ENCODE data around the gene FAM20A.
A peak's percentile ranks its signal among the peaks of the same experiment; 100 is the strongest.

The FAM20A gene

GRCh38 chr17:68535922-68536321 lies 65.2 kb downstream of the FAM20A start:
- Histone ChIP-seq H3K79me1 (ENCODE audit: low read length) (peaks cover 2% of the 10 kb centered on the region), H3K23ac (ENCODE audit: low read length) (no peak overlapping the region), H4K5ac (ENCODE audit: low read length) (no peak overlapping the region), H3K79me2 (ENCODE audit: control insufficient read depth, insufficient read depth, low read length) (no peaks in the 10 kb centered on the region), H2BK120ac (ENCODE audit: low read depth, low read length) (no peak overlapping the region), H3K4ac (ENCODE audit: low read depth, low read length) (no peak overlapping the region), H3K9ac (ENCODE audit: low read length) (no peak overlapping the region), H3K18ac (ENCODE audit: low read length) (no peak overlapping the region), H3K4me2 (ENCODE audit: low read length) (no peak overlapping the region), H3K56ac (ENCODE audit: low read length) (no peak overlapping the region), H3K4me3 (ENCODE audit: low read length) (no peak overlapping the region), H4K8ac (ENCODE audit: low read depth, low read length) (no peak overlapping the region), H2BK5ac (ENCODE audit: low read length) (no peak overlapping the region), H2BK15ac (replicated peaks; ENCODE audit: low read depth) (no peak overlapping the region), H3K27ac (ENCODE audit: low read depth, low read length) (no peak overlapping the region), H3K4me1 (ENCODE audit: control insufficient read depth, low read depth, low read length) (no peaks in the 10 kb centered on the region), H3K27me3 (ENCODE audit: insufficient read depth, low read length, poor library complexity) (no peaks in the 10 kb centered on the region), H3K36me3 (ENCODE audit: control insufficient read depth, insufficient read depth, low read length) (peaks cover 10% of the 10 kb centered on the region), H2AK5ac (ENCODE audit: low read length) (no peak overlapping the region)
- WGBS (ENCODE audit: extremely low coverage, insufficient coverage, low lambda C conversion rate) = no CpG with 5 or more reads among the region's 3 CpGs
- DNase-seq = no peak

GRCh38 chr17:68534695-68535088 lies 66.5 kb downstream of the FAM20A start:
- H2BK5ac ChIP-seq (ENCODE audit: low read length) = no peak overlapping the region
- H2BK120ac ChIP-seq (ENCODE audit: low read depth, low read length) = no peak overlapping the region
- no CpG with 5 or more reads among the region's 6 CpGs for WGBS (ENCODE audit: extremely low coverage, insufficient coverage, low lambda C conversion rate)
- no peak overlapping the region for H3K9ac ChIP-seq (ENCODE audit: low read length)
- H3K56ac ChIP-seq (ENCODE audit: low read length) = no peak overlapping the region
- H2AK5ac ChIP-seq (ENCODE audit: low read length) = no peak overlapping the region
- H3K36me3 ChIP-seq (ENCODE audit: control insufficient read depth, insufficient read depth, low read length) = peaks cover 12% of the 10 kb centered on the region
- DNase-seq = no peak
- H3K27me3 ChIP-seq (ENCODE audit: insufficient read depth, low read length, poor library complexity) = no peaks in the 10 kb centered on the region
- no peak overlapping the region for H3K27ac ChIP-seq (ENCODE audit: low read depth, low read length)
- no peak overlapping the region for H3K23ac ChIP-seq (ENCODE audit: low read length)
- H3K4me2 ChIP-seq (ENCODE audit: low read length) = no peak overlapping the region
- H3K18ac ChIP-seq (ENCODE audit: low read length) = no peak overlapping the region
- no peaks in the 10 kb centered on the region for H3K4me1 ChIP-seq (ENCODE audit: control insufficient read depth, low read depth, low read length)
- H2BK15ac ChIP-seq (replicated peaks; ENCODE audit: low read depth) = no peak overlapping the region
- no peak overlapping the region for H4K5ac ChIP-seq (ENCODE audit: low read length)
- H4K8ac ChIP-seq (ENCODE audit: low read depth, low read length) = no peak overlapping the region
- H3K79me2 ChIP-seq (ENCODE audit: control insufficient read depth, insufficient read depth, low read length) = no peaks in the 10 kb centered on the region
- no peak overlapping the region for H3K4ac ChIP-seq (ENCODE audit: low read depth, low read length)
- no peak overlapping the region for H3K4me3 ChIP-seq (ENCODE audit: low read length)
- H3K79me1 ChIP-seq (ENCODE audit: low read length) = peaks cover 4% of the 10 kb centered on the region

GRCh38 chr17:68533887-68534694 lies 67.1 kb downstream of the FAM20A start:
- Histone ChIP-seq H3K36me3 (ENCODE audit: control insufficient read depth, insufficient read depth, low read length) (peaks cover 13% of the 10 kb centered on the region), H4K5ac (ENCODE audit: low read length) (no peak overlapping the region), H3K4me2 (ENCODE audit: low read length) (no peak overlapping the region), H4K8ac (ENCODE audit: low read depth, low read length) (no peak overlapping the region), H2BK120ac (ENCODE audit: low read depth, low read length) (no peak overlapping the region), H3K79me1 (ENCODE audit: low read length) (peaks cover 4% of the 10 kb centered on the region), H3K56ac (ENCODE audit: low read length) (no peak overlapping the region), H3K9ac (ENCODE audit: low read length) (no peak overlapping the region), H3K4ac (ENCODE audit: low read depth, low read length) (no peak overlapping the region), H3K79me2 (ENCODE audit: control insufficient read depth, insufficient read depth, low read length) (no peaks in the 10 kb centered on the region), H2BK15ac (replicated peaks; ENCODE audit: low read depth) (no peak overlapping the region), H3K18ac (ENCODE audit: low read length) (no peak overlapping the region), H2AK5ac (ENCODE audit: low read length) (no peak overlapping the region), H3K27ac (ENCODE audit: low read depth, low read length) (no peak overlapping the region), H3K4me3 (ENCODE audit: low read length) (no peak overlapping the region), H2BK5ac (ENCODE audit: low read length) (no peak overlapping the region), H3K4me1 (ENCODE audit: control insufficient read depth, low read depth, low read length) (no peaks in the 10 kb centered on the region), H3K27me3 (ENCODE audit: insufficient read depth, low read length, poor library complexity) (no peaks in the 10 kb centered on the region), H3K23ac (ENCODE audit: low read length) (no peak overlapping the region)
- peak; percentile 35 for DNase-seq
- no CpG with 5 or more reads among the region's 6 CpGs for WGBS (ENCODE audit: extremely low coverage, insufficient coverage, low lambda C conversion rate)

- no peaks in the 10 kb centered on the region for H3K4me1 ChIP-seq (ENCODE audit: control insufficient read depth, low read depth, low read length)
- peaks cover 4% of the 10 kb centered on the region for H3K79me1 ChIP-seq (ENCODE audit: low read length)
- no peak overlapping the region for H2BK120ac ChIP-seq (ENCODE audit: low read depth, low read length)
- no peak overlapping the region for H3K4me2 ChIP-seq (ENCODE audit: low read length)
- H2BK5ac ChIP-seq (ENCODE audit: low read length) = no peak overlapping the region
- 100% methylated on average over 1 of the region's 3 CpGs for WGBS (ENCODE audit: extremely low coverage, insufficient coverage, low lambda C conversion rate)
- H3K36me3 ChIP-seq (ENCODE audit: control insufficient read depth, insufficient read depth, low read length) = peaks cover 11% of the 10 kb centered on the region
- no peak overlapping the region for H3K18ac ChIP-seq (ENCODE audit: low read length)
- H3K79me2 ChIP-seq (ENCODE audit: control insufficient read depth, insufficient read depth, low read length) = no peaks in the 10 kb centered on the region
- no peaks in the 10 kb centered on the region for H3K27me3 ChIP-seq (ENCODE audit: insufficient read depth, low read length, poor library complexity)
- no peak overlapping the region for H3K23ac ChIP-seq (ENCODE audit: low read length)
- no peak overlapping the region for H3K27ac ChIP-seq (ENCODE audit: low read depth, low read length)
- H3K4ac ChIP-seq (ENCODE audit: low read depth, low read length) = no peak overlapping the region
- no peak overlapping the region for H2AK5ac ChIP-seq (ENCODE audit: low read length)
- no peak overlapping the region for H3K9ac ChIP-seq (ENCODE audit: low read length)
- H3K56ac ChIP-seq (ENCODE audit: low read length) = no peak overlapping the region
- H4K8ac ChIP-seq (ENCODE audit: low read depth, low read length) = no peak overlapping the region
- no peak overlapping the region for H2BK15ac ChIP-seq (replicated peaks; ENCODE audit: low read depth)
- H4K5ac ChIP-seq (ENCODE audit: low read length) = no peak overlapping the region
- no peak overlapping the region for H3K4me3 ChIP-seq (ENCODE audit: low read length)
- DNase-seq = no peak
These were observed 68.3 kb downstream of the FAM20A start for GRCh38 chr17:68532826-68533225.

DNA sequence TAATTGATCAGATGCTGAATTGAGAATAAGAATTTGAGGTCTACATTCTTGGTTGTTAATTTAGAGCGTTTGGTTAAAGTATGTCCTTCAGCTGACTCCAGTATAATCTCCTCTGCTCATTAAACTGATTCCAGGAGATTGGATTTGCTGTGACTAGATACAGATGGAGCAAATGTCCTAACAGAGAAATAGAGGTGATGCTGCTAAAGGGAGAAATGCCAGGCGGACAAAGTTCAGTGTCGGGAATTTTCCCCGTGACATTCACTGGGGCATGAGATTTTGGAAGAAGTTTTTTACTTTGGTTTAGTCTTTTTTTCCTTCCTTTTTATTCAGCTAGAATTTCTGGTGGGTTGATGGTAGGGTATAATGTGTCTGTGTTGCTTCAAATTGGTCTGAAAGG lies 69.9 kb downstream of the FAM20A start:
- Histone ChIP-seq H2BK5ac (ENCODE audit: low read length) (no peak overlapping the region), H3K56ac (ENCODE audit: low read length) (no peak overlapping the region), H3K4me3 (ENCODE audit: low read length) (no peak overlapping the region), H3K18ac (ENCODE audit: low read length) (no peak overlapping the region), H3K9ac (ENCODE audit: low read length) (no peak overlapping the region), H3K23ac (ENCODE audit: low read length) (no peak overlapping the region), H2BK120ac (ENCODE audit: low read depth, low read length) (no peak overlapping the region), H2BK15ac (replicated peaks; ENCODE audit: low read depth) (no peak overlapping the region), H3K4me2 (ENCODE audit: low read length) (no peak overlapping the region), H2AK5ac (ENCODE audit: low read length) (no peak overlapping the region), H4K8ac (ENCODE audit: low read depth, low read length) (no peak overlapping the region), H3K4me1 (ENCODE audit: control insufficient read depth, low read depth, low read length) (no peaks in the 10 kb centered on the region), H3K27me3 (ENCODE audit: insufficient read depth, low read length, poor library complexity) (no peaks in the 10 kb centered on the region), H3K79me1 (ENCODE audit: low read length) (peaks cover 2% of the 10 kb centered on the region), H3K27ac (ENCODE audit: low read depth, low read length) (no peak overlapping the region), H3K36me3 (ENCODE audit: control insufficient read depth, insufficient read depth, low read length) (peaks cover 8% of the 10 kb centered on the region), H3K79me2 (ENCODE audit: control insufficient read depth, insufficient read depth, low read length) (no peaks in the 10 kb centered on the region), H4K5ac (ENCODE audit: low read length) (no peak overlapping the region), H3K4ac (ENCODE audit: low read depth, low read length) (no peak overlapping the region)
- WGBS (ENCODE audit: extremely low coverage, insufficient coverage, low lambda C conversion rate) = no CpG with 5 or more reads among the region's 4 CpGs
- no peak for DNase-seq

DNA sequence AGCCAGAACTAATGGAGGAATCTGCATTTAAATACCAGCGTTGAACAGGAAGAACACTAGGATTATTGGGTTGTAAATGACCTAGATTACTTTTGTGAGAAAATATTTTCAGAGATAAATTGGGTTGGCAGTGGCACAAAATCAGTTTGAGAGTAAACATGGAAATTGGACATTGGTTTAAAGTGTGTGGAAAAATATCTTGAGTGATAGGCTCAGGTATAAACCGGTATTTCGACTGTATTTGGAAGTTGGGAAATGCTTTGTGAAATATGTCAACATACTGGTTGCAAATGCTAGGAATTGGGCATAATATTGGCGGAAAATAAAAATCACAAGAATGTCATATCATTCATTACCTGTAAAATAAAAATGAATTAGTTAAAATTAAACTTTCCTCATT lies 73.9 kb downstream of the FAM20A start:
- no peak overlapping the region for H3K18ac ChIP-seq (ENCODE audit: low read length)
- H3K4me1 ChIP-seq (ENCODE audit: control insufficient read depth, low read depth, low read length) = no peaks in the 10 kb centered on the region
- no peak overlapping the region for H3K4me2 ChIP-seq (ENCODE audit: low read length)
- no peak overlapping the region for H4K5ac ChIP-seq (ENCODE audit: low read length)
- H3K9ac ChIP-seq (ENCODE audit: low read length) = no peak overlapping the region
- H3K4me3 ChIP-seq (ENCODE audit: low read length) = no peak overlapping the region
- no peak overlapping the region for H2BK120ac ChIP-seq (ENCODE audit: low read depth, low read length)
- no peak for DNase-seq
- no peak overlapping the region for H3K56ac ChIP-seq (ENCODE audit: low read length)
- no peak overlapping the region for H3K23ac ChIP-seq (ENCODE audit: low read length)
- H3K79me2 ChIP-seq (ENCODE audit: control insufficient read depth, insufficient read depth, low read length) = no peaks in the 10 kb centered on the region
- H4K8ac ChIP-seq (ENCODE audit: low read depth, low read length) = no peak overlapping the region
- peaks cover 7% of the 10 kb centered on the region for H3K36me3 ChIP-seq (ENCODE audit: control insufficient read depth, insufficient read depth, low read length)
- no peak overlapping the region for H2BK5ac ChIP-seq (ENCODE audit: low read length)
- H3K27me3 ChIP-seq (ENCODE audit: insufficient read depth, low read length, poor library complexity) = no peaks in the 10 kb centered on the region
- WGBS (ENCODE audit: extremely low coverage, insufficient coverage, low lambda C conversion rate) = no CpG with 5 or more reads among the region's 4 CpGs
- H3K4ac ChIP-seq (ENCODE audit: low read depth, low read length) = no peak overlapping the region
- peaks cover 2% of the 10 kb centered on the region for H3K79me1 ChIP-seq (ENCODE audit: low read length)
- no peak overlapping the region for H2AK5ac ChIP-seq (ENCODE audit: low read length)
- no peak overlapping the region for H2BK15ac ChIP-seq (replicated peaks; ENCODE audit: low read depth)
- no peak overlapping the region for H3K27ac ChIP-seq (ENCODE audit: low read depth, low read length)
